Activated CD8-positive, alpha-beta memory T cell treated with anti-CD3 and anti-CD28 coated beads for 4 hours (primary cell): ENCODE measurements around the gene FAM107A.

Experiments
- DNase-seq, 2 donors: peaks; one replicate each; pipeline ENCODE4 v3.0.0-alpha.2; 2020; ENCODE audit warnings: low read depth in 2 of 2

Gene FAM107A

DNA sequence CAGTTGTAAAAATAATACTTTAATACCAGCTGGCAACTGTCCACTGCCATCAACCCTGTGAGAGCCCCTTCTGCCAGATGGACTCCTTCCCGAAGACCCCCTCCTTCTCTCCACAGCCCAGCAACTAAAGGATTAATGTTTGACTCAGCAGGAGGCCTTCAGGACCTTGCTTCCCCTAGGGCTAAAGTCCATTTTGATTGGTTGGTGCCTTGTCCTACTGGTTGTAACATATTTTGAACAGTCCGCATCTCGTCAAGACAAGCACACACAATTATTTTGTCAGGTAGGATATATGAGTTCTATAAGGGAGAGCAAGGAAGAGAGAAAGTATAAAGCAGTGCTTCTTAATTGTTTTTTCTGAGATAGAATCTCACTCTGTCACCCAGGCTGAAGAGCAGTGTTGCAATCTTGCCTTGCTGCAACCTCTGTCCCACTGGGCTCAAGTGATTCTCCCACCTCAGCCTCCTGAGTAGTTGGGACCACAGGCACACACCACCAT, 58.9 kb downstream of the FAM107A start:
- DNase-seq, result no peak

DNA sequence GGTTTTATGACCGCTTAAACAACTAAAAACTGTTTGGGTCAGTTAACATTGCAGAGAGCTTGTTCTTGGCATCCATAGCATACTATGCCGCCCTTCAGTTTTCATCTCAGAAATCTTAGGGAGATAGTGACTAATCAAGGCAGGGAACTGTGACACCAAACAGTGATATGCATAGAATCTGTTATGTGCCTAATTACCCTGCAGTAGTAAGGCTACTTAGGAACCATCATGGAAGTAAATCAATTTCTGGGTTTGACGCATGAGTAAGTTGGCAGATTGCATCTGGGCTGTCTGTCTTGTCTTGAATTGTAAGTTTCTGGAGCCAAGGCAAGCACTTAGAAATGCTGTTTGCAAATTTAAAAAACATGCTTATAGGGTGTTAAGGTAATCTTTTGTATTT, 62.8 kb downstream of the FAM107A start:
- DNase-seq, result no peak
